ENCODE data around the gene S1PR4. TPM values are rescaled to one million over a fixed set of nuclear protein-coding genes. Genes with fewer than 3 reads are reported as not detected.
A peak's percentile ranks its signal among the peaks of the same experiment; 100 is the strongest.

Gene S1PR4
- total RNA-seq, 1 donor from 2014 or later: 22.3 TPM

DNA sequence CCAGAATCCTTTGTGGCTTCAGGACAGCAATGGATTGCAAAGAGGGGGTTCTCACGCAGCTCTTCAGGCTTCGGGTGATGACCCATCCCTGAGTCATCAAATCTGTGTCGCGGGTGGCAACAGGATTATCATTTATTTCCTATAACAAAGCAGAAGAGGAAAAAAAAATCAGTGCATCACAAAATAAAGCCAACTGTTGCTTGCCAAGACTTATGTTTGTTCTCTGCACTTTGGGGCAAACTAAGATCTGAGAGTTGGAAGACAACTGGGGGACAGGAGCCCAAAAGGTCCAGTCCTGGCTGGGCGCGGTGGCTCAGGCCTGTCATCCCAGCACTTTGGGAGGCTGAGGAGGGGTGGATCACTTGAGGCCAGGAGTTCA, 36.3 kb upstream of the S1PR4 start:
- H3K4me3 ChIP-seq: no peak overlapping the region
- H3K36me3 ChIP-seq: no peaks in the 10 kb centered on the region
- H3K4me1 ChIP-seq: peaks cover 19% of the 10 kb centered on the region
- TF ChIP-seq, protein P1, sequence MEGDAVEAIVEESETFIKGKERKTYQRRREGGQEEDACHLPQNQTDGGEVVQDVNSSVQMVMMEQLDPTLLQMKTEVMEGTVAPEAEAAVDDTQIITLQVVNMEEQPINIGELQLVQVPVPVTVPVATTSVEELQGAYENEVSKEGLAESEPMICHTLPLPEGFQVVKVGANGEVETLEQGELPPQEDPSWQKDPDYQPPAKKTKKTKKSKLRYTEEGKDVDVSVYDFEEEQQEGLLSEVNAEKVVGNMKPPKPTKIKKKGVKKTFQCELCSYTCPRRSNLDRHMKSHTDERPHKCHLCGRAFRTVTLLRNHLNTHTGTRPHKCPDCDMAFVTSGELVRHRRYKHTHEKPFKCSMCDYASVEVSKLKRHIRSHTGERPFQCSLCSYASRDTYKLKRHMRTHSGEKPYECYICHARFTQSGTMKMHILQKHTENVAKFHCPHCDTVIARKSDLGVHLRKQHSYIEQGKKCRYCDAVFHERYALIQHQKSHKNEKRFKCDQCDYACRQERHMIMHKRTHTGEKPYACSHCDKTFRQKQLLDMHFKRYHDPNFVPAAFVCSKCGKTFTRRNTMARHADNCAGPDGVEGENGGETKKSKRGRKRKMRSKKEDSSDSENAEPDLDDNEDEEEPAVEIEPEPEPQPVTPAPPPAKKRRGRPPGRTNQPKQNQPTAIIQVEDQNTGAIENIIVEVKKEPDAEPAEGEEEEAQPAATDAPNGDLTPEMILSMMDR (IDR thresholded peaks at IDR 0.05): no peak
- peak overlapping the region; percentile 84 for H3K27ac ChIP-seq
- H3K27me3 ChIP-seq: no peaks in the 10 kb centered on the region
- intact Hi-C loops (cut with DNase I): no loop called here
- ATAC-seq (peak; percentile 42), DNase-seq (no peak)
- H3K9me3 ChIP-seq: no peaks in the 10 kb centered on the region

GRCh38 chr19:3142781-3143337, 35.7 kb upstream of the S1PR4 start:
- Histone ChIP-seq H3K4me3 (no peak overlapping the region), H3K36me3 (no peaks in the 10 kb centered on the region), H3K9me3 (no peaks in the 10 kb centered on the region), H3K4me1 (peaks cover 19% of the 10 kb centered on the region), H3K27ac (peak overlapping the region; percentile 84), H3K27me3 (no peaks in the 10 kb centered on the region)
- intact Hi-C loops (cut with DNase I): no loop called here
- TF ChIP-seq, protein P1 (IDR thresholded peaks at IDR 0.05): no peak
- DNase-seq (no peak), ATAC-seq (no peak)

- H3K27ac ChIP-seq: no peak overlapping the region
- peak; percentile 67 for ATAC-seq
- H3K27me3 ChIP-seq: no peaks in the 10 kb centered on the region
- H3K36me3 ChIP-seq: no peaks in the 10 kb centered on the region
- TF ChIP-seq, protein P1 (IDR thresholded peaks at IDR 0.05): no peak
- H3K4me1 ChIP-seq: peaks cover 18% of the 10 kb centered on the region
- no peak overlapping the region for H3K4me3 ChIP-seq
- intact Hi-C loops (cut with DNase I): no loop called here
- DNase-seq: peak; percentile 70
- no peaks in the 10 kb centered on the region for H3K9me3 ChIP-seq
These were observed 32.5 kb upstream of the S1PR4 start for GRCh38 chr19:3145909-3146676.

- peak; percentile 58 for ATAC-seq
- Histone ChIP-seq H3K4me1 (peaks cover 12% of the 10 kb centered on the region), H3K27ac (no peak overlapping the region), H3K9me3 (no peaks in the 10 kb centered on the region), H3K36me3 (no peaks in the 10 kb centered on the region), H3K4me3 (no peak overlapping the region), H3K27me3 (no peaks in the 10 kb centered on the region)
- peak; percentile 78 for DNase-seq
- TF ChIP-seq, protein P1 (IDR thresholded peaks at IDR 0.05): peak; percentile 79
- intact Hi-C loops (cut with DNase I): no loop called here
These were observed 31.9 kb upstream of the S1PR4 start for GRCh38 chr19:3146677-3147100.

DNA sequence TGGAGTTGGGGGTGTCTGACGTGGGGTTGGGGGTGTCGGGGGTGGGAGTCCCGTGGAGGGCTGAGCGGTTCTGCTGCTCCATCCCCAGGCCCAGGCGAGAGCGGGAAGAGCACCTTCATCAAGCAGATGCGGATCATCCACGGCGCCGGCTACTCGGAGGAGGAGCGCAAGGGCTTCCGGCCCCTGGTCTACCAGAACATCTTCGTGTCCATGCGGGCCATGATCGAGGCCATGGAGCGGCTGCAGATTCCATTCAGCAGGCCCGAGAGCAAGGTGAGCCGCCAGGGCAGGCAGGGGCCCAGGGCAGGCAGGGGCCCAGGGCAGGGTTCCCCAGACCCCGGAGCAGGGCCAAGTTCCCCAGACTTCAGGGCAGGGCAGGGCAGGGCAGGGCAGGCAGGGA, 30.1 kb upstream of the S1PR4 start:
- Histone ChIP-seq H3K27me3 (no peaks in the 10 kb centered on the region), H3K27ac (no peak overlapping the region), H3K36me3 (no peaks in the 10 kb centered on the region), H3K4me3 (no peak overlapping the region), H3K4me1 (no peaks in the 10 kb centered on the region), H3K9me3 (no peaks in the 10 kb centered on the region)
- DNase-seq (no peak), ATAC-seq (no peak)
- TF ChIP-seq, protein P1 (IDR thresholded peaks at IDR 0.05): no peak
- intact Hi-C loops (cut with DNase I): no loop called here
